NCI-H1092 (cell line): Measurements from ENCODE around the gene FGGY.
"Not testable (repeated sequence)": the region's sequence is repeated elsewhere in the genome, so short reads cannot be mapped to it uniquely, and the experiment has no call there.

Experiments used
- DNase-seq: peaks from one replicate; lab custom pipeline; 2025; lab: John Stamatoyannopoulos, UW

The FGGY gene

GRCh38 chr1:59705466-59706302 is 408.8 kb downstream of the FGGY start:
- DNase-seq: no peak

DNA sequence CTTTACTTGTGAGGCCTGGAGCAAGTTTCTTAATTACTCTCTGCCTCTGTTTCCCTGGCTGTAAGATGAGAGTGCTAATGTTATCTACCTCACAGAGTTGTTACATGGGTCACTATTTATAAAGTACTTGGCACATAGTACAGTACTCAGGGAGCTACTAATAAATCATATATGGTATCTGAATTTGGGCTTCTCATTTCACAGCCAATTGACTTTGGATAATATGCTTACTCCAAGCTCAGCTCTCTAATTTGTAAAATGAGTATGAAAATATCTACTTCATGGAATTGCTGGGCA is 409.4 kb downstream of the FGGY start:
- no peak for DNase-seq

- no peak for DNase-seq
Measured at GRCh38 chr1:59707178-59707791, 410.4 kb downstream of the FGGY start.

DNA sequence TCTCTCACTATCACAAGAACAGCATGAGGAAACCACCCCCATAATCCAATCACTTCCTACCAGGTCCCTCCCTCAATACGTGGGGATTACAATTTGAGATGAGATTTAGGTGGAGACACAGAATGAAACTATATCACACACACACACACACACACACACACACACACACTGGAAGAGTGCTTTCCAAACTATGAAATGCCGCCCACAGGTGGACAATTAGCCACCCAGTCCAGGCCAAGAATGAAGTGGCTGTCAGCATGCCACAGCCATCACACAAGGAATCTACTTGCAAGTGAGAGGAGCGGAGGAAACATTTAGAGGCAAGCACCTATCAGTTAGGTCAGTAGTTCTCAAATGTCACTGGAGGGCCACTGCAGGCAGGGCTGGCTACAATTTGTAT is 412.4 kb downstream of the FGGY start:
- no peak for DNase-seq

- not testable (repeated sequence) for DNase-seq
Measured at GRCh38 chr1:59710920-59711319, 414.0 kb downstream of the FGGY start.

- DNase-seq: no peak
Measured at GRCh38 chr1:59714219-59714618, 417.3 kb downstream of the FGGY start.

DNA sequence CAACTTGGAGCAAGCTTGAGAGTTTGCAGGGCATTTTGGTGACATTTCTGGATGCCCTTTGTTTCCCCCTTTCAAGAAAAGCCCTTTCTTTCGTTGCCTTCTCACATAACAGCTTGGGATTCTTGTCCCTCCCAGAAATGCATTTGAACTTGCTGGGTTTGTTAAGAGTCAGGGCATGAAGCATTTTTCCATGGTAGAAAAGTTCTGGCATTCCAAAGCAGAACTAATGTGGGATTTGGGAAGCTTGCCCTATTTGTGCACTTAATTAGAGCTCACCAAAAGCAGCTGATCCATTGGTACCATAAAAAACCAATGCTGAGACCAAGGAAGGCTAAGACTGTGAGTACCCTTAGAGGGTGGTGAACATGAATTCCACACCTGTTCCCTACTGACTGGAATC is 418.1 kb downstream of the FGGY start:
- DNase-seq: no peak

DNA sequence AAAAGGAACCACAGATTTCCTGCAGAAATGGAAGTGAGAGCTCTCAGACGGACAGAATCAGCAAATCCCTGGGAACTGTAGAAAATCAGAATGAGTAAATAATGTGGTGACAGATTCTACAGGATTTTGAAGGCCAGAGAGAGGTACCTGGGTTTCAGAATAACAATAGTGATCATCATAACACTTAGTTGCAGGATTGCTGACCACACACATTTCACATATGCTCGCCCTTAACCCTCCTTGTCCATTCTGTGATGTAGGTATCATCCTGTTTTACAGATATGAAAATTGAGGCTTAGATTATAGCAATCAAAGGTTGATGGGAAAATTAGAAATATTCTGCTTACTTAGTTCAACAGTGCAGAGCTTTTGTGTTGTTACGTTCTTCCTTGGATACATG is 419.9 kb downstream of the FGGY start:
- DNase-seq: no peak

GRCh38 chr1:59718064-59718988 is 421.4 kb downstream of the FGGY start:
- no peak for DNase-seq

- no peak for DNase-seq
Measured at GRCh38 chr1:59718989-59719360, 422.1 kb downstream of the FGGY start.

GRCh38 chr1:59720326-59721115 is 423.6 kb downstream of the FGGY start:
- DNase-seq: no peak

DNA sequence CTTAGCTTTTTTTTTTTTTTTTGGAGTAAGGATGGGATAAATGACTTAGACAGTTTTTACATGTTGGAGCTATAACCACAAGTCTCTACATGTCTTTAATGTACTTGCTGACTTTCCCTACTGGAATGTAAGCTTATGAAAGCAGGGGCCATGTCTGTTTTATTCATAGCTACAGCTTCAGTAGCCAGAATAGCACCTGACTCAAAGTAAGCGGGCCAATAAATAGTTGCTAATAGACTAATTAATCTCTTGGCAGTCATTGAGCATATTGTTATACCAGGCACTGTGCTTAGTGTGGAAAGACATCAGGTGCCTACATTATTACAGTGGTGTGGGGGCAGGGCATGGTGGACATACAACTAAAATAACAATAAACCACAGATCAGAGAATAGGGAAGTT is 433.4 kb downstream of the FGGY start:
- DNase-seq: no peak

DNA sequence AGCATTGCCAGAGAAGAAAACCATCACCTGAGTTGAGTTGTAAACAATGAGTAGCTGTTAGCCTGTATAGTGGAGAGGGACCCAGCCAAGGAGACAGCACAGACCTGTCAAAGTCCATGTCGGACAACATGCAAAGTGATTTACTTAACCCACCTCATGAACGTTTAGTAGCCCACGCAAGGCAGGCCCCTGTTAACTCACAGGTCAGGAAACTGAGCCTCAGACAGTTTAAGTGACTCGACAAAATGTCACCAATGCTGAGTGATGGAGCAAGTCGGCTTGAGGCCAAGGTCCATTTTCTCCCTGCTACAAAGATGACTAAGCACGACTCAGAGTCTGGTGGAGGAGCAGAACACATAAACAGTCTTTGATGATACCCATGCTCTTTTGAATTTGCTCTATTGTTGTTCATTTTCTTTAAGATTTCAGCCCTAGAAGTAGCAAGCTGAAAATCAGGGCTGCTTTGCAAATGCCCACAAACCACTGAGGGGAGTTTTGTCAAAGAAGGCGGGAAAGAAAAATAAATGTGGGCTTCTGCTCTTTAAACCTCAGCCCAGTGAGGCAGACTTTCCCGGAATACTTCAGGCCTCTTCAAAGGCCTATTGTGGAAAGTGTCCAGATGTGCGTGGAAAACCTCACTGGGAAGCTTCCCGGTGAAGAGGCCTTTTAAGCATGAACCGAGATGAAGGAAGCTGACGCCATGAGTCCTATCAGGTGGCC is 434.0 kb downstream of the FGGY start:
- DNase-seq: no peak

DNA sequence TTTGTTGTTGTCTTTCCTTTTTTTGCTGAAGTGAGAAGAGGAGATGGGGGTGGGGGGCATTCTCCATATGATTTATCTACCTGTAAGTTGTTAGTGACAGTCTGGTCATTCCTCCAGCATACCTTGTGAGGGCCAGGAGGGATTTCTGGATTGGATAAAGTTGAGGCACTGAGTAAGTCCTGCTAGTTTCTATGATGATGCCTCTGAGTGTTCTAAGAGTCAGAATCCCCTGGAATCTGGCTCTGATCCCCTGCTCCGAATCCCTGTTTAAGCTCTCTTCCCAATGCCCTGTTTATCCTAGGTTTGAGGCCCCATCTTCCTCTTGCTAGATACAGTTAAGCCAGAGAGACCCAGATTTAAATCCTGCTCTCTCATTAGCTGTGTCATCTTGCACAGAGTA is 434.7 kb downstream of the FGGY start:
- no peak for DNase-seq

- no peak for DNase-seq
Measured at GRCh38 chr1:59732214-59732955, 435.5 kb downstream of the FGGY start.

DNA sequence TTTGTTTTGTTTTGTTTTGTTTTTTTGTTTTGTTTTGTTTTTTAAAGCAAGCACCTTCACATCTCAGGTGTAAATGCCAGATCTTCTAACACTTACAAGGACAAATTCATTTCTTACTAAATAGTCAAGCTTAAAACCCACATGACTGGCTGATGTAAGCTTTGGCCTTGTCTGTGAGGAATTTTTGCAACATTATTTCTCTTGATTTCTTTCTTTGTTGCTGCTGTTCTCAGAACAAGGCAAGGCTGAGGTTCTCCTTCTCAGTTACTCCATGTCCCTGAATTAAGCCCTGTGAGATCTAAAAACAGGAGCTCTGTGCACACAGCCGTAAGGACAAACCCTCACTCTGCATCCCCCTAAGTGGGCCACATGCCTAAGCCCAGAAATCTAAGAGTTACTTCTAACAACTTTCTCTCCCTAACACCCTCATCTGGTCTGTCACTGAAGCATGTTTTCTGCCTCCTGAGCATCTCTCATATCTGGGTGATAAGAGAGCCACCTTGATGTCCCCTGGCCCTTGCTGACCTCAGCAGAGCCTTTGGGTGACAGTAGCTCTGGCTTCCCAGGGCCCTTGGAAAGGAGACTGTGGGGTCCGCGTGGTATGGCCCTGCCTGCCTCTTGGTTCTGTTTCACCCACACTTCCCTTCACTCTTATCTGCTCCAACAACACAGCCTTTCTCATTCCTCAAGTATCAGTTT is 436.7 kb downstream of the FGGY start:
- DNase-seq: no peak

DNA sequence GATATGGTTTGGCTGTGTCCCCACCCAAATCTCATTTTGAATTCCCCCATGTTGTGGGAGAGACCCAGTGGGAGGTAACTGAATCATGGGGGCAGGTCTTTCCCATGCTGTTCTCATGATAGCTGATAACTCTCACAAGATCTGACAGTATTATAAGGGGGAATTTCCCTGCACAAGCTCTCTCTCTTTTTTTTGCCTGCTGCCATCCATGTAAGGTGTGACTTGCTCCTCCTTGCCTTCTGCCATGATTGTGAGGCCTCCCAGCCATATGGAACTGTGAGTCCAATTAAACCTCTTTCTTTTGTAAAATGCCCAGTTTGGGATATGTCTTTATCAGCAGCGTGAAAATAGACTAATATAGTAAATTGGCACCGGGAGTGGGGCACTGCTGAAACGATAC is 439.0 kb downstream of the FGGY start:
- not testable (repeated sequence) for DNase-seq

GRCh38 chr1:59736744-59737143 is 439.9 kb downstream of the FGGY start:
- no peak for DNase-seq

- DNase-seq: no peak
Measured at GRCh38 chr1:59737638-59738037, 440.7 kb downstream of the FGGY start.

DNA sequence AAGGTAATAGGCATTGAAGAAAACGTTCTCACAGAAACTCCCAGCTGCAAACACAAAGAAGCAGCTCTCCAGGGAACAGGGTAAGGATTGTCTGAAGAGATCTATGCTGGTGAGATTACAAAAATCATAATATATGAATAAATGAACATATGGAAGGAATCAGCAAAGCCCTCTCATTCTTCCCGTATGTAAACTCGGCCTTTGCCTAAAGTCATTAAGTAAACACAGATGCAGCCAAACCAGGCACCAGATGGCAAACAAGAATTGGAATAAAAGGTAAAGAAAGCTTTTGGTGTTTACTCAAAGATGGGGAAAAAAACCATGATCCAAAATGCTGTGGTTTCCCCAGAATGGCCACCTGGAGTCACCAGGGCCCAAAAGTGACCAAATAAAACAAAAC is 441.3 kb downstream of the FGGY start:
- DNase-seq: peak; percentile 10
